CD4-positive, alpha-beta T cell (primary cell): ENCODE measurements around the gene RAB20. TPM values are rescaled to one million over a fixed set of nuclear protein-coding genes. Genes with fewer than 3 reads are reported as not detected.

ENCODE experiments used
- ATAC-seq: fragments of 200-7000 bp; cut with Tn5 transposase; one replicate; pipeline ENCODE4 v1.10.0; 2022; ENCODE audit warnings: mild to moderate bottlenecking; ENCODE audit not compliant: poor library complexity
- CTCF ChIA-PET: fragments of 350-600 bp; sonication (Branson Sonifier 250); formaldehyde crosslinking; loops from one replicate; lab custom pipeline; 2021; ENCODE audit warnings: antibody characterized with exemption, inconsistent platforms; lab: Charles Lee
- POLR2A ChIA-PET: fragments of 350-600 bp; sonication (Branson Sonifier 250); formaldehyde crosslinking; loops from one replicate; lab custom pipeline; 2021; ENCODE audit warnings: antibody characterized with exemption, inconsistent platforms; lab: Charles Lee
- DNase-seq, 14 experiments: peaks; one replicate each; pipeline ENCODE4 v3.0.0-alpha.2; 2013 to 2020; ENCODE audit warnings: mixed read lengths in 2 of 14
- H3K27ac ChIP-seq, 2 donors: one replicate each; pipeline versions ENCODE4 v1.5.1 to v1.7.0; 2013; ENCODE audit warnings: low read length in 2 of 2, low read depth in 1 of 2, mild to moderate bottlenecking in 1 of 2
- H3K27me3 ChIP-seq, 2 experiments: 1 replicate in 1 of 2; 2 replicates in 1 of 2; pipeline versions ENCODE4 v1.6.1 to v1.7.0; 2013; ENCODE audit warnings: low read length in 2 of 2, control low read depth in 1 of 2, mild to moderate bottlenecking in 1 of 2, moderate library complexity in 1 of 2; ENCODE audit not compliant: insufficient read depth in 2 of 2, control insufficient read depth in 1 of 2
- H3K36me3 ChIP-seq: one replicate; pipeline ENCODE4 v1.6.1; 2013; ENCODE audit warnings: low read length, control low read depth; ENCODE audit not compliant: insufficient read depth
- H3K4me1 ChIP-seq: one replicate; pipeline ENCODE4 v1.6.1; 2013; ENCODE audit warnings: low read length, control low read depth; ENCODE audit not compliant: insufficient read depth
- H3K4me3 ChIP-seq: one replicate; pipeline ENCODE4 v1.5.1; 2013; ENCODE audit warnings: mild to moderate bottlenecking, low read length, moderate library complexity
- H3K9me3 ChIP-seq, 2 experiments: 1 replicate in 1 of 2; 2 replicates in 1 of 2; pipeline versions ENCODE4 v1.6.1 to v1.7.0; 2013; ENCODE audit warnings: low read length in 2 of 2, mild to moderate bottlenecking in 2 of 2, control low read depth in 1 of 2, moderate library complexity in 1 of 2; ENCODE audit not compliant: control insufficient read depth in 1 of 2, insufficient read depth in 1 of 2
- H3K27ac Mint-ChIP-seq: one replicate; pipeline ENCODE4 v1.8.0; 2020; ENCODE audit warnings: mixed read lengths
- H3K27me3 Mint-ChIP-seq: one replicate; pipeline ENCODE4 v1.8.0; 2021; ENCODE audit warnings: mixed read lengths
- H3K36me3 Mint-ChIP-seq: one replicate; pipeline ENCODE4 v1.8.0; 2021; ENCODE audit warnings: low read depth, mixed read lengths
- H3K4me1 Mint-ChIP-seq: one replicate; pipeline ENCODE4 v1.8.0; 2021; ENCODE audit warnings: low read depth, mixed read lengths
- H3K4me3 Mint-ChIP-seq: one replicate; pipeline ENCODE4 v1.8.0; 2020; ENCODE audit warnings: mild to moderate bottlenecking, mixed read lengths
- H3K9me3 Mint-ChIP-seq: one replicate; pipeline ENCODE4 v1.8.0; 2020; ENCODE audit warnings: mixed read lengths
- intact Hi-C, 2 experiments: fragments of 100-400 bp; cut with DNase I in 1 of 2; cut with micrococcal nuclease in 1 of 2; formaldehyde crosslinking; loops; one replicate each; pipeline versions ENCODE4 v1.15.1 to v1.9.0; 2023 to 2025; cut with DNase I, micrococcal nuclease
- total RNA-seq, 174 experiments: library from RNA in 2 of 174; stranded (reverse) in 2 of 174; gene quantifications; one replicate each; pipeline ENCODE4 v1.2.3 and lab custom pipeline; 2021 to 2026
- TF ChIP-seq, protein P1 (sequence below): fragments of 200-600 bp; IDR thresholded peaks from one replicate; pipeline ENCODE4 v1.8.0; 2022; ENCODE audit warnings: antibody characterized with exemption, mild to moderate bottlenecking

RAB20 gene
- total RNA-seq, 2 experiments from 2014 or later: 0.89 to 1.4 TPM

DNA sequence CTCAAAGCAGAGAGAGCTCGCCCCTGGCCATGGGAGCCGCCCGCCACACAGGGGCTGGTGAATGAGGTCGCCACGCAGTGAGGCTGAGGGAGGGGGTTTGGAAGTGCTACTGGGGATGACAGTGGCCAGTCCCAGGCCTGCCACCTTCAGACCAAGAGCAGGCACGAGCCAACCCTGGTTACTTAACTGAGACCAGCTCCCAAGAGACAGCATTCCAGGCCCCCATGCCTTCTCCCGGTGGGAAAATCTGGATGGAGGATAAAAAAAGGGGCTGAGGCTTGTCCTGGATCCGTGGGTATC is 43.3 kb downstream of the RAB20 start:
- H3K27ac Mint-ChIP-seq: no peak overlapping the region
- ChIA-PET POLR2A (no interaction called here), CTCF (no interaction called here)
- peaks cover 0 to 11% of the 10 kb centered on the region in 2 experiments for H3K9me3 ChIP-seq
- ATAC-seq (no peak), DNase-seq (no peak)
- no peak overlapping the region for H3K27ac ChIP-seq
- H3K4me1 ChIP-seq: no peaks in the 10 kb centered on the region
- H3K4me3 Mint-ChIP-seq: no peak overlapping the region
- TF ChIP-seq, protein P1, sequence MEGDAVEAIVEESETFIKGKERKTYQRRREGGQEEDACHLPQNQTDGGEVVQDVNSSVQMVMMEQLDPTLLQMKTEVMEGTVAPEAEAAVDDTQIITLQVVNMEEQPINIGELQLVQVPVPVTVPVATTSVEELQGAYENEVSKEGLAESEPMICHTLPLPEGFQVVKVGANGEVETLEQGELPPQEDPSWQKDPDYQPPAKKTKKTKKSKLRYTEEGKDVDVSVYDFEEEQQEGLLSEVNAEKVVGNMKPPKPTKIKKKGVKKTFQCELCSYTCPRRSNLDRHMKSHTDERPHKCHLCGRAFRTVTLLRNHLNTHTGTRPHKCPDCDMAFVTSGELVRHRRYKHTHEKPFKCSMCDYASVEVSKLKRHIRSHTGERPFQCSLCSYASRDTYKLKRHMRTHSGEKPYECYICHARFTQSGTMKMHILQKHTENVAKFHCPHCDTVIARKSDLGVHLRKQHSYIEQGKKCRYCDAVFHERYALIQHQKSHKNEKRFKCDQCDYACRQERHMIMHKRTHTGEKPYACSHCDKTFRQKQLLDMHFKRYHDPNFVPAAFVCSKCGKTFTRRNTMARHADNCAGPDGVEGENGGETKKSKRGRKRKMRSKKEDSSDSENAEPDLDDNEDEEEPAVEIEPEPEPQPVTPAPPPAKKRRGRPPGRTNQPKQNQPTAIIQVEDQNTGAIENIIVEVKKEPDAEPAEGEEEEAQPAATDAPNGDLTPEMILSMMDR: no peak
- no peak overlapping the region for H3K4me3 ChIP-seq
- H3K27me3 ChIP-seq: peaks cover 0 to 2% of the 10 kb centered on the region in 2 experiments
- H3K27me3 Mint-ChIP-seq: no peaks in the 10 kb centered on the region
- H3K36me3 ChIP-seq: no peaks in the 10 kb centered on the region
- H3K9me3 Mint-ChIP-seq: no peaks in the 10 kb centered on the region
- intact Hi-C loops: no loop called here
- H3K36me3 Mint-ChIP-seq: no peaks in the 10 kb centered on the region
- no peaks in the 10 kb centered on the region for H3K4me1 Mint-ChIP-seq

DNA sequence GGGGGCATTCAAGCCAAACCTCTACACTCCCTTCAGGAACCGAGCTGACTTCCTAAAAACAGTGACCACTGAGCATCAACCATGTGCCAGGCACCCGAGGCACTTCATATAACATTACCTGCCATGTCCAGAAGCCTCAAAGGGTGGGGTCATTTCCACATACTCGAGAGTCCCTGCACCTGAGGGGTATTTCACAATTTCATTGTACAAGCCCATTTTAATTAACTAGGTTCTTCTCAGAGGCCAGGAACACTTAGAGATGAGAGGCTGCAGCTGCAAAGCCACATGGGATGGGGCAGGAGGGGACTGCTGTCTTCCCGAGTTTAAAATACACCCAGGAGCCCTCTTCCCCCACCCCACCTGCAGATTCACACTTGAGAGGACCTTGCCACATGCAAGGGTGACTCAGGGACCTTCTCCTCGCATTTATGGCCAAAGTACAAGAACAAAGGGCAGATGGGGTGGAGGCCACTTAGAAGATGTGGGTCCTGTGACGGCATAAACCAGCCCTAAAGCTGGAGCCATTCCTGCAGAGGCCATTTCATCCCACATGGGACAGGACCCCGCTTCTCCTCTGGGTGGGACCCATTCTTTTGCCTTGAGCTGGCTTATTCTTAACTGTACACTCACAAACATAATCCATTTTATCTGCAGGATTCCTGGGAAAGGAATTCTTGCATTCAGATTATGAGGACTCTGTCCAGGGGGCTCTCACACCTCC is 43.9 kb downstream of the RAB20 start:
- Mint-ChIP-seq H3K27ac (no peak overlapping the region), H3K4me1 (no peaks in the 10 kb centered on the region), H3K36me3 (no peaks in the 10 kb centered on the region), H3K9me3 (no peaks in the 10 kb centered on the region), H3K4me3 (no peak overlapping the region), H3K27me3 (no peaks in the 10 kb centered on the region)
- TF ChIP-seq, protein P1: no peak
- H3K9me3 ChIP-seq: peaks cover 0 to 11% of the 10 kb centered on the region in 2 experiments
- no peak overlapping the region for H3K27ac ChIP-seq
- ChIA-PET CTCF (no interaction called here), POLR2A (no interaction called here)
- H3K4me3 ChIP-seq: no peak overlapping the region
- peaks cover 0 to 2% of the 10 kb centered on the region in 2 experiments for H3K27me3 ChIP-seq
- H3K4me1 ChIP-seq: no peaks in the 10 kb centered on the region
- intact Hi-C loops: no loop called here
- ATAC-seq (no peak), DNase-seq (no peak)
- no peaks in the 10 kb centered on the region for H3K36me3 ChIP-seq

- POLR2A ChIA-PET: no interaction called here
- no peaks in the 10 kb centered on the region for H3K4me1 Mint-ChIP-seq
- H3K27ac Mint-ChIP-seq: no peak overlapping the region
- Histone ChIP-seq H3K4me3 (no peak overlapping the region), H3K27me3 (peaks cover 0 to 2% of the 10 kb centered on the region in 2 experiments), H3K27ac (no peak overlapping the region), H3K4me1 (no peaks in the 10 kb centered on the region), H3K36me3 (no peaks in the 10 kb centered on the region), H3K9me3 (peaks cover 0 to 11% of the 10 kb centered on the region in 2 experiments)
- CTCF ChIA-PET: interaction anchor here (0.7 kb wide), 1 partner anchor 1578 kb away, joined by 3 read pairs; no protein-coding TSS in a partner anchor
- H3K9me3 Mint-ChIP-seq: no peaks in the 10 kb centered on the region
- no peaks in the 10 kb centered on the region for H3K36me3 Mint-ChIP-seq
- ATAC-seq (no peak), DNase-seq (no peak)
- TF ChIP-seq, protein P1: no peak
- H3K4me3 Mint-ChIP-seq: no peak overlapping the region
- intact Hi-C loops: no loop called here
- no peaks in the 10 kb centered on the region for H3K27me3 Mint-ChIP-seq
Observed at GRCh38 chr13:110516500-110516899, 45.0 kb downstream of the RAB20 start.
